ENCODE measurements around the gene GRPEL2. TPM values are rescaled to one million over a fixed set of nuclear protein-coding genes. Genes with fewer than 3 reads are reported as not detected.

Gene GRPEL2
- total RNA-seq, 2 donors from 2014 or later, result 14.5 to 16.4 TPM

GRCh38 chr5:149348518-149348917 lies 3.2 kb downstream of the GRPEL2 start:
- Histone ChIP-seq H3K27ac (no peak overlapping the region), H3K27me3 (no peaks in the 10 kb centered on the region), H3K4me1 (no peaks in the 10 kb centered on the region), H3K9ac (ENCODE audit: low read depth in 2 of 2, low read length in 2 of 2) (no peak overlapping the region), H3K9me3 (no peaks in the 10 kb centered on the region), H3K4me3 (no peak overlapping the region), H3K36me3 (peaks cover 19% of the 10 kb centered on the region)
- no peak for DNase-seq
- no peak for TF ChIP-seq CTCF (IDR thresholded peaks at IDR 0.05)
- intact Hi-C loops (cut with DNase I), result no loop called here

- no peaks in the 10 kb centered on the region for H3K9me3 ChIP-seq
- no peak for DNase-seq
- no peak overlapping the region for H3K27ac ChIP-seq
- intact Hi-C loops (cut with DNase I), result no loop called here
- H3K9ac ChIP-seq (ENCODE audit: low read depth in 2 of 2, low read length in 2 of 2), result no peak overlapping the region
- no peak for TF ChIP-seq CTCF (IDR thresholded peaks at IDR 0.05)
- peaks cover 19% of the 10 kb centered on the region for H3K36me3 ChIP-seq
- H3K4me1 ChIP-seq, result no peaks in the 10 kb centered on the region
- H3K4me3 ChIP-seq, result no peak overlapping the region
- H3K27me3 ChIP-seq, result no peaks in the 10 kb centered on the region
These were observed 4.1 kb downstream of the GRPEL2 start for GRCh38 chr5:149349382-149349781.

- H3K9me3 ChIP-seq, result no peaks in the 10 kb centered on the region
- H3K27ac ChIP-seq, result no peak overlapping the region
- no peak for TF ChIP-seq CTCF (IDR thresholded peaks at IDR 0.05)
- intact Hi-C loops (cut with DNase I), result no loop called here
- H3K9ac ChIP-seq (ENCODE audit: low read depth in 2 of 2, low read length in 2 of 2), result no peak overlapping the region
- no peak overlapping the region for H3K4me3 ChIP-seq
- no peaks in the 10 kb centered on the region for H3K27me3 ChIP-seq
- no peak for DNase-seq
- H3K36me3 ChIP-seq, result peaks cover 19% of the 10 kb centered on the region
- no peaks in the 10 kb centered on the region for H3K4me1 ChIP-seq
These were observed 6.9 kb downstream of the GRPEL2 start for GRCh38 chr5:149352169-149352568.

GRCh38 chr5:149353911-149354310 lies 8.6 kb downstream of the GRPEL2 start:
- H3K36me3 ChIP-seq, result peaks cover 13% of the 10 kb centered on the region
- DNase-seq, result no peak
- no peaks in the 10 kb centered on the region for H3K27me3 ChIP-seq
- H3K27ac ChIP-seq, result no peak overlapping the region
- H3K4me3 ChIP-seq, result no peak overlapping the region
- no peaks in the 10 kb centered on the region for H3K4me1 ChIP-seq
- H3K9ac ChIP-seq (ENCODE audit: low read depth in 2 of 2, low read length in 2 of 2), result no peak overlapping the region
- no peak for TF ChIP-seq CTCF (IDR thresholded peaks at IDR 0.05)
- no peaks in the 10 kb centered on the region for H3K9me3 ChIP-seq
- intact Hi-C loops (cut with DNase I), result no loop called here

- Histone ChIP-seq H3K27me3 (no peaks in the 10 kb centered on the region), H3K9ac (ENCODE audit: low read depth in 2 of 2, low read length in 2 of 2) (no peak overlapping the region), H3K27ac (no peak overlapping the region), H3K4me3 (no peak overlapping the region), H3K4me1 (no peaks in the 10 kb centered on the region), H3K36me3 (no peaks in the 10 kb centered on the region), H3K9me3 (no peaks in the 10 kb centered on the region)
- DNase-seq, result no peak
- intact Hi-C loops (cut with DNase I), result no loop called here
- TF ChIP-seq CTCF (IDR thresholded peaks at IDR 0.05), result no peak
These were observed 10.4 kb downstream of the GRPEL2 start for GRCh38 chr5:149355688-149356087.

- H3K4me3 ChIP-seq, result no peak overlapping the region
- no peak overlapping the region for H3K27ac ChIP-seq
- no peak for TF ChIP-seq CTCF (IDR thresholded peaks at IDR 0.05)
- intact Hi-C loops (cut with DNase I), result no loop called here
- H3K4me1 ChIP-seq, result no peaks in the 10 kb centered on the region
- no peak for DNase-seq
- H3K9ac ChIP-seq (ENCODE audit: low read depth in 2 of 2, low read length in 2 of 2), result no peak overlapping the region
- no peaks in the 10 kb centered on the region for H3K9me3 ChIP-seq
- H3K27me3 ChIP-seq, result no peaks in the 10 kb centered on the region
- H3K36me3 ChIP-seq, result no peaks in the 10 kb centered on the region
These were observed 11.1 kb downstream of the GRPEL2 start for GRCh38 chr5:149356391-149356790.

Data from colonic mucosa (tissue), 4 donors.